ENCODE results near the gene ABI2. TPM values are rescaled to one million over a fixed set of nuclear protein-coding genes. Genes with fewer than 3 reads are reported as not detected.

Gene ABI2
- polyA plus RNA-seq, 1 of the 3 experiments (the other 2 are of a cell fraction): 51.5 TPM

- 84% methylated on average over 7 of the region's 7 CpGs for WGBS (ENCODE audit: low lambda C conversion rate)
- CTCF ChIA-PET: interaction anchor here (0.9 kb wide), 1 partner anchor 12 kb away, joined by 3 read pairs; no protein-coding TSS in a partner anchor
Observed at GRCh38 chr2:203412546-203413331, 84.5 kb downstream of the ABI2 start.

GRCh38 chr2:203413796-203414195 lies 85.6 kb downstream of the ABI2 start:
- Histone ChIP-seq H3K4me2 (no peak overlapping the region), H2AFZ (ENCODE audit: low read depth) (no peak overlapping the region), H3K27me3 (ENCODE audit: insufficient read depth) (no peaks in the 10 kb centered on the region), H3F3A (replicated peaks; ENCODE audit: insufficient read depth) (no peaks in the 10 kb centered on the region), H3K4me1 (ENCODE audit: control insufficient read depth in 1 of 2, insufficient read depth in 2 of 2, low read depth in 1 of 2, low read length in 1 of 2) (peaks cover 0 to 3% of the 10 kb centered on the region in 2 experiments; a peak in 2 of 4 replicates), H3K36me3 (replicated peaks in 1 of 2; ENCODE audit: control insufficient read depth in 1 of 2, insufficient read depth in 2 of 2, low read length in 1 of 2) (peaks cover 69 to 77% of the 10 kb centered on the region in 2 experiments), H4K20me1 (ENCODE audit: insufficient read depth) (no peaks in the 10 kb centered on the region), H3K79me2 (ENCODE audit: insufficient read depth) (peaks cover 41% of the 10 kb centered on the region; the same call in 1 of the 2 replicates), H3K9me3 (peaks cover 3% of the 10 kb centered on the region; the same call in 1 of the 2 replicates), H3K27ac (ENCODE audit: low read depth in 2 of 2, low read length in 1 of 2) (no peak overlapping the region), H3K9ac (no peak overlapping the region), H3K4me3 (ENCODE audit: low read depth in 2 of 2, low read length in 1 of 2) (no peak overlapping the region), H3K9me2 (no peaks in the 10 kb centered on the region)
- TF ChIP-seq CTCF (IDR thresholded peaks at IDR 0.05) (no peak), RCOR1 (IDR thresholded peaks at IDR 0.05; ENCODE audit: low read length) (no peak), REST (IDR thresholded peaks at IDR 0.05; ENCODE audit: low read depth, low read length) (no peak), EP300 (IDR thresholded peaks at IDR 0.05; ENCODE audit: borderline replicate concordance in 1 of 2, low read depth in 1 of 2, low read length in 1 of 2) (no peak), FOXJ3 (CRISPR knock-in tag; IDR thresholded peaks at IDR 0.05) (no peak), MXI1 (IDR thresholded peaks at IDR 0.05; ENCODE audit: low read depth, low read length) (no peak), GABPA (IDR thresholded peaks at IDR 0.05; ENCODE audit: low read depth) (no peak), MAX (IDR thresholded peaks at IDR 0.05; ENCODE audit: low read depth) (no peak), CHD2 (IDR thresholded peaks at IDR 0.05; ENCODE audit: low read length, partially characterized antibody) (no peak), NFIC (IDR thresholded peaks at IDR 0.05; ENCODE audit: borderline replicate concordance) (no peak), RAD21 (IDR thresholded peaks at IDR 0.05; ENCODE audit: low read length) (no peak), SIN3A (IDR thresholded peaks at IDR 0.05; ENCODE audit: borderline replicate concordance, low read depth, low read length) (no peak)
- no peak for DNase-seq
- ChIA-PET CTCF (no interaction called here), POLR2A (no interaction called here)

More at GRCh38 chr2:203412546-203413331, 84.5 kb downstream of the ABI2 start:
- Histone ChIP-seq H3K4me3 (ENCODE audit: low read depth in 2 of 2, low read length in 1 of 2) (no peak overlapping the region), H3K36me3 (replicated peaks in 1 of 2; ENCODE audit: control insufficient read depth in 1 of 2, insufficient read depth in 2 of 2, low read length in 1 of 2) (peaks cover 60 to 73% of the 10 kb centered on the region in 2 experiments), H3K4me1 (ENCODE audit: control insufficient read depth in 1 of 2, insufficient read depth in 2 of 2, low read depth in 1 of 2, low read length in 1 of 2) (peaks cover 0 to 3% of the 10 kb centered on the region in 2 experiments; a peak in 2 of 4 replicates), H3F3A (replicated peaks; ENCODE audit: insufficient read depth) (no peaks in the 10 kb centered on the region), H3K4me2 (no peak overlapping the region), H3K9ac (no peak overlapping the region), H3K27me3 (ENCODE audit: insufficient read depth) (no peaks in the 10 kb centered on the region), H3K79me2 (ENCODE audit: insufficient read depth) (peaks cover 41% of the 10 kb centered on the region; the same call in 1 of the 2 replicates), H4K20me1 (ENCODE audit: insufficient read depth) (no peaks in the 10 kb centered on the region), H3K9me3 (no peaks in the 10 kb centered on the region), H3K27ac (ENCODE audit: low read depth in 2 of 2, low read length in 1 of 2) (peak overlapping the region in 1 of 2 experiments; percentile 28; a peak in 2 of 4 replicates), H2AFZ (ENCODE audit: low read depth) (no peak overlapping the region), H3K9me2 (no peaks in the 10 kb centered on the region)
- POLR2A ChIA-PET: no interaction called here
- no peak for DNase-seq
- TF ChIP-seq IRF3 (IDR thresholded peaks at IDR 0.05; ENCODE audit: low read depth, low read length): no peak
- TF ChIP-seq GABPA (IDR thresholded peaks at IDR 0.05; ENCODE audit: low read depth): no peak
- TF ChIP-seq RAD21 (IDR thresholded peaks at IDR 0.05; ENCODE audit: low read length): no peak
- no peak for TF ChIP-seq CHD2 (IDR thresholded peaks at IDR 0.05; ENCODE audit: low read length, partially characterized antibody)
